GM23338 (cell line): ENCODE measurements around the gene SUPT5H. TPM values are rescaled to one million over a fixed set of nuclear protein-coding genes. Genes with fewer than 3 reads are reported as not detected.
"Not testable (repeated sequence)": the region's sequence is repeated elsewhere in the genome, so short reads cannot be mapped to it uniquely, and the experiment has no call there.

ENCODE experiments used
- ATAC-seq: fragments of 200-7000 bp; cut with Tn5 transposase; 3 replicates; pipeline ENCODE4 v1.9.1; 2020
- DNase-seq: peaks from one replicate; pipeline ENCODE4 v3.0.0-alpha.2; 2015; ENCODE audit warnings: low spot score
- H2AFZ ChIP-seq: fragments of 200-600 bp; sonication (generic); 2 replicates; pipeline ENCODE4 v1.8.0; 2016; ENCODE audit warnings: antibody characterized with exemption, mild to moderate bottlenecking, moderate library complexity
- H3F3A ChIP-seq: fragments of 200-600 bp; sonication (generic); replicated peaks from 2 replicates; pipeline ENCODE4 v1.8.0; 2017; ENCODE audit warnings: antibody characterized with exemption, mixed run types, low read depth
- H3K27ac ChIP-seq: fragments of 200-600 bp; sonication (generic); 2 replicates; pipeline ENCODE4 v1.6.1; 2016; ENCODE audit warnings: low read depth
- H3K27me3 ChIP-seq: fragments of 200-600 bp; sonication (generic); 2 replicates; pipeline ENCODE4 v1.8.0; 2016; ENCODE audit warnings: mild to moderate bottlenecking, mixed run types, moderate library complexity; ENCODE audit not compliant: insufficient read depth
- H3K36me3 ChIP-seq: fragments of 200-600 bp; sonication (generic); 2 replicates; pipeline ENCODE4 v1.8.0; 2016; ENCODE audit warnings: mild to moderate bottlenecking; ENCODE audit not compliant: insufficient read depth
- H3K4me1 ChIP-seq: fragments of 200-600 bp; sonication (generic); 2 replicates; pipeline ENCODE4 v1.8.0; 2016; ENCODE audit warnings: mild to moderate bottlenecking, moderate library complexity; ENCODE audit not compliant: insufficient read depth
- H3K4me2 ChIP-seq: fragments of 200-600 bp; sonication (generic); 2 replicates; pipeline ENCODE4 v1.7.1; 2017; ENCODE audit warnings: mixed run types
- H3K4me3 ChIP-seq: fragments of 200-600 bp; sonication (generic); 2 replicates; pipeline ENCODE4 v1.6.1; 2016; ENCODE audit warnings: mixed run types
- H3K79me2 ChIP-seq: fragments of 200-600 bp; sonication (generic); replicated peaks from 2 replicates; pipeline ENCODE4 v1.8.0; 2017; ENCODE audit warnings: mild to moderate bottlenecking; ENCODE audit not compliant: insufficient read depth
- H3K9me2 ChIP-seq: fragments of 200-600 bp; sonication (generic); 2 replicates; pipeline ENCODE4 v1.8.0; 2017; ENCODE audit not compliant: insufficient read depth
- H4K20me1 ChIP-seq: fragments of 200-600 bp; sonication (generic); replicated peaks from 2 replicates; pipeline ENCODE4 v1.8.0; 2017; ENCODE audit warnings: mild to moderate bottlenecking; ENCODE audit not compliant: insufficient read depth
- H3K27ac Mint-ChIP-seq: 2 replicates; pipeline ENCODE4 v1.8.0; 2020; ENCODE audit warnings: inconsistent platforms, mild to moderate bottlenecking, moderate library complexity, mixed read lengths
- H3K27me3 Mint-ChIP-seq: 3 replicates; pipeline ENCODE4 v1.8.0; 2022; ENCODE audit warnings: low read depth, mild to moderate bottlenecking, moderate library complexity, mixed read lengths, inconsistent platforms; ENCODE audit not compliant: insufficient read depth, poor library complexity
- H3K36me3 Mint-ChIP-seq: 3 replicates; pipeline ENCODE4 v1.8.0; 2021; ENCODE audit warnings: low read depth, mild to moderate bottlenecking, inconsistent platforms, moderate library complexity, mixed read lengths
- H3K4me1 Mint-ChIP-seq: 3 replicates; pipeline ENCODE4 v1.8.0; 2020; ENCODE audit warnings: mild to moderate bottlenecking, inconsistent platforms, mixed read lengths
- H3K4me3 Mint-ChIP-seq: 3 replicates; pipeline ENCODE4 v1.8.0; 2021; ENCODE audit warnings: moderate library complexity, mild to moderate bottlenecking, inconsistent platforms, mixed read lengths
- H3K9me3 Mint-ChIP-seq: 3 replicates; pipeline ENCODE4 v1.8.0; 2020; ENCODE audit warnings: moderate library complexity, mild to moderate bottlenecking, inconsistent platforms, mixed read lengths
- CREB1 ChIP-seq: fragments of 250-450 bp; sonication (Bioruptor Pico); IDR thresholded peaks from 2 replicates; pipeline ENCODE4 v1.5.0; 2020; ENCODE audit warnings: low read depth, mild to moderate bottlenecking, moderate library complexity
- CTCF ChIP-seq, 2 experiments: fragments of 200-600 bp in 1 of 2; sonication (generic) in 1 of 2; conservative IDR thresholded peaks; 2 replicates each; pipeline versions ENCODE4 v1.5.1 to v1.6.1; 2016 to 2017; ENCODE audit warnings: antibody characterized with exemption in 2 of 2, low read depth in 2 of 2, mild to moderate bottlenecking in 2 of 2, moderate library complexity in 1 of 2
- ETS1 ChIP-seq: IDR thresholded peaks from 2 replicates; pipeline ENCODE4 v1.6.1; 2016; ENCODE audit warnings: antibody characterized with exemption
- EZH2 ChIP-seq: fragments of 200-600 bp; sonication (generic); IDR thresholded peaks from one replicate; pipeline ENCODE4 v1.8.0; 2017; ENCODE audit warnings: antibody characterized with exemption, mild to moderate bottlenecking, low read depth; ENCODE audit not compliant: unreplicated experiment
- EZH2phosphoT487 ChIP-seq: fragments of 200-600 bp; sonication (generic); IDR thresholded peaks from one replicate; pipeline ENCODE4 v1.8.1; 2018; ENCODE audit warnings: antibody characterized with exemption; ENCODE audit not compliant: unreplicated experiment
- JUNB ChIP-seq: IDR thresholded peaks from one replicate; pipeline ENCODE4 v1.6.1; 2016; ENCODE audit warnings: antibody characterized with exemption; ENCODE audit not compliant: unreplicated experiment
- NANOG ChIP-seq: IDR thresholded peaks from 2 replicates; pipeline ENCODE4 v1.6.1; 2016; ENCODE audit warnings: antibody characterized with exemption, borderline replicate concordance
- REST ChIP-seq: IDR thresholded peaks from one replicate; pipeline ENCODE4 v1.6.1; 2018; ENCODE audit warnings: antibody characterized with exemption; ENCODE audit not compliant: unreplicated experiment
- polyA plus RNA-seq: library from polyadenylated mRNA; unstranded; fragments of >200 nt; fragmentation: Nextera tagmentation; extraction: Ambion mirVana; gene quantifications from 2 replicates; pipeline ENCODE4 v1.2.1, GENCODE V29; 2016
- total RNA-seq: library from RNA; depleted of rRNA; stranded (reverse); fragments of >200 nt; shearing (Covaris generic); gene quantifications from 2 replicates; pipeline ENCODE4 v1.2.3, GENCODE V29; 2014

Gene SUPT5H
- total and polyA plus RNA-seq, 2 experiments from 2014 or later: 108 to 150 TPM

- TF ChIP-seq REST (no peak), NANOG (no peak), CREB1 (CRISPR knock-in tag) (no peak), EZH2phosphoT487 (no peak), CTCF (conservative IDR thresholded peaks at IDR 0.05; ENCODE audit: low read depth in 2 of 2) (no peak), EZH2 (no peak), JUNB (no peak), ETS1 (no peak)
Observed at GRCh38 chr19:39475748-39476147, 30.4 kb downstream of the SUPT5H start (continued).

GRCh38 chr19:39479319-39479801 lies 34.0 kb downstream of the SUPT5H start:
- H3K27ac ChIP-seq, H4K20me1 ChIP-seq, DNase-seq, H3K4me3 ChIP-seq, ATAC-seq, H3K9me3 Mint-ChIP-seq, H3K9me2 ChIP-seq, H3K27me3 ChIP-seq, H3K4me2 ChIP-seq: not testable (repeated sequence)
- H3K36me3 Mint-ChIP-seq: peaks cover 55% of the 10 kb centered on the region
- peaks cover 13% of the 10 kb centered on the region for H3K36me3 ChIP-seq
- H2AFZ ChIP-seq: peak overlapping the region; percentile 43; the same call in 1 of the 2 replicates
- H3K27ac Mint-ChIP-seq: peak overlapping the region; percentile 98; the same call in 1 of the 2 replicates
- H3K27me3 Mint-ChIP-seq: peaks cover 12% of the 10 kb centered on the region
- peaks cover 26% of the 10 kb centered on the region for H3K4me1 Mint-ChIP-seq
- peak overlapping the region; percentile 96; the same call in 1 of the 3 replicates for H3K4me3 Mint-ChIP-seq
- H3F3A ChIP-seq: peaks cover 26% of the 10 kb centered on the region
- peaks cover 23% of the 10 kb centered on the region for H3K79me2 ChIP-seq
- H3K4me1 ChIP-seq: peaks cover 12% of the 10 kb centered on the region
